DMS53 (cell line): ENCODE measurements around the gene TK1.
"Not testable (repeated sequence)": the region's sequence is repeated elsewhere in the genome, so short reads cannot be mapped to it uniquely, and the experiment has no call there.

Source experiments
- DNase-seq: peaks from one replicate; lab custom pipeline; 2025; lab: John Stamatoyannopoulos, UW

TK1 gene

DNA sequence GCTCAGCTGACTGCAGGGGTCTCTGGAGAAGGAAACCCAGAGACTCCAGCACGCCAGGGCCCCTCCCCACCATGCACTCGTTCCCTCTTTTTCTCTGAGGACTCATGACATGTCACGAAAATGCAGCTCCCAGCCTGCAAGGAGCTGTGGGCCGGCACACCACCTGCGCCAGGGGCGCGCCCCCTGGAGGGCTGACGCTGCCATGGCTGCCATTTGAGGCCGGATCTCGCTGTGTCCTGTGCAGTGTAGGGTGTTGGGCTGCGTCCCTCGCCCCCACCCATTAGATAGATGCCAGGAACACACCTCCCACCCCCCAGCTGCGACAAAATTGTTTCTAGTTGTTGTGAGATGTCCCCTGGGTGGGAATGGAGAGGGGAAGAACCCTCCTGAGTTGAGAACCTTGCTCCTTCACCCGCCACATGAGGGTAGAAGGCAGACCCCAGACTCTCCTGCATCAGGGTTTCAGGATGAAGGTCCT, 10.3 kb downstream of the TK1 start:
- DNase-seq, result peak; percentile 63

DNA sequence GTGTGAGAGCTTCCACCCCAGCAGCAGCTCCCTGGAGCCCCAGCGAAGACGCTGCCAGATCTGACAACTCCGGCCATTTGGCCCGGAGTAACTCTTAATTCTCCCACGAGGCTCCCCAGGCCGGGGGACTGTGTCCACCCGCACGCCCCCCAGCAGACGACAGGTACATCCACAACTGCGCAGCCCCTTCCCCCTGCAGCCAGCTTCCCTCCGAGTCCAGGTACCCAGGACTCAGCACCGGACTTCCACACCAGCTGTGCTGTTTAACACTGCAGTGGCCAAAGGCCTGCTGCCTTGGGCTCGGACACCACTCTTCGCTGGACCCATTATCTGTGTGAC, 11.2 kb downstream of the TK1 start:
- DNase-seq, result no peak

DNA sequence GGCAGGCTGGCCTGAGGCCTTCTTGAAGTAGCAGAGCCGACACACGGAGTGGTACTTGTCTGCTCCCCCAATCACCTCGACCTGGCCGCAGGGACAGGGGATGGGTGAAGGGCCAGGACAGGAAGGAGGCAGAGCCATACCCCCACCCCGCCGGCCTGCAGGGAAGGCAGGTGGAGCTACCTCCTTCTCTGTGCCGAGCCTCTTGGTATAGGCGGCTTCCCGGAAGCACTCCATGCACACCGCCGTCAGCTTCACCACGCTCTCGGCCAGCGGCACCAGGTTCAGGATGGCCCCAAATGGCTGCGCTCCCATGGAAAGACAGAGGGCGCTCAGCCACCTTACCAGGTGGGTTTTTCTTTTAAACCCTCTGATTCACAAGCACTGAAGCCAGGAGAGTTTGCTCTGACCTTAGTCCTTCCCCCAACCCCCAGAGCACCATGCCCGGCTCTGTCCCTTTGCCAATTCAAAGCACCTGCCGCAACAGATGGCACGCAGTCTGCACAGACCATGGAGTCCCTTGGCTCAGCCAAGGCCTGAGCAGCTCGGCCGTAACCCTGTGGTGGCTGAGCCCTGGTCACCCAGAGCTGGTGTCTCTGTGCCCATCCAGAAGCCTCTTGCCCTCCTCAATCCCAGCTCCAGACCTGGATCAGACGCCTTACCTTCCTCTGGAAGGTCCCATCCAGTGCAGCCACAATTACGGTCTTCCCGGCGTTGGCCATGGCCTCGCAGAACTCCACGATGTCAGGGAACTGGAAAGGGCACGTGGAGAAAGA, 11.8 kb downstream of the TK1 start:
- DNase-seq, result peak; percentile 97

DNA sequence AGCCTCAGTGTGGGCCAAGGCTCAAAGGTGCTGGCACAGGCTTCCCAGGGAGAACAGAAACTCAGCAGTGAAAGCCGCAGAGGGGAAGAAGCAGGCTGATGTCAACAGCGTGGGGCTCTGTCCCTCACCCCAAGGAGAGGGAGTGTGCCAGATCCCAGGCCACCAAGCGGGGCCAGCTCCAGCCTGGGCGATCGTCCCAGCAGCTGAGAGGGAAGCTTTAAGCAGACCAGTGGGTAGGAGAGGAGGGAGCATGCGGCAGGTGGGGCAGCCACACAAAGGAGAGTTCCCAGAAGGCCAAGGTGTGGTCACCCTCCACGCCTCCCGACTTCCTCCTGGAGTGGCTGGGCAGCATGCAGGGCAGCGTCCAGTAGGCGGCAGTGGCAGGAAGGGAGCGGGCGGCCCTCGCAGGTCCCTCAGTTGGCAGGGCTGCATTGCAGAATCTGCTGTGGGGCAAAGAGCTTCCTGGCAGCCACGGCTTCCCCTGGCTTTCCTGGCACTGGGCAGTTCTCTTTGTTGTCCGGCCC, 12.4 kb downstream of the TK1 start:
- DNase-seq, result peak; percentile 97

DNA sequence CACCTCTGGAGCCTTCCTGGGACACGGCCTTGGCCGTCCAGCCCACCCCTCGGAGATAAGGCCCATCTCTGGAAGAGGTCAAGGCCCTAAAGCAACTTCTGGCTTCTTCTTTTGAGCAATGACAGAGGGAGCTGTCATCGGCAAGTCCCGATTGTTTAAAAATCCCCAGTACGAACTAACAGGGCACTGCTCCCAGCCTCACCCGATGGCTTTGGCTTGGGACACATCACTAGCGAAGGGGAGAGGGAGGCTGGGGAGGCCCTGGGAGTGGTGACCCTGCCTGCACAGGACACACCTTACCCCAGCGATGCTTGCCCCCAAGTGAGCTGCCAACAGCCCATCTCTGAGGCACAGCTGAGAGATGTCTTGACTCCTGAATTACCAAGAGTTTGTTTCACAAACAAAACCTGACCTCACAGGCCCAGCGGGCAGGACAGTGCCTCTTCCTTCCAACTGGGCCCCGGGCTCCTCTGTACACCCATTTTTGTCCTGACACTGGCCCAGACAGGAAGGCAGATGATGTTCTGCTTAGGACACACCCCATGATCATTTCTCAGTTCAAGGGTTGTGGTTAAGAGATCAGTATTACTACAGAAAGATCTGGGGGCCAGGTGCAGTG, 13.6 kb downstream of the TK1 start:
- DNase-seq, result no peak

DNA sequence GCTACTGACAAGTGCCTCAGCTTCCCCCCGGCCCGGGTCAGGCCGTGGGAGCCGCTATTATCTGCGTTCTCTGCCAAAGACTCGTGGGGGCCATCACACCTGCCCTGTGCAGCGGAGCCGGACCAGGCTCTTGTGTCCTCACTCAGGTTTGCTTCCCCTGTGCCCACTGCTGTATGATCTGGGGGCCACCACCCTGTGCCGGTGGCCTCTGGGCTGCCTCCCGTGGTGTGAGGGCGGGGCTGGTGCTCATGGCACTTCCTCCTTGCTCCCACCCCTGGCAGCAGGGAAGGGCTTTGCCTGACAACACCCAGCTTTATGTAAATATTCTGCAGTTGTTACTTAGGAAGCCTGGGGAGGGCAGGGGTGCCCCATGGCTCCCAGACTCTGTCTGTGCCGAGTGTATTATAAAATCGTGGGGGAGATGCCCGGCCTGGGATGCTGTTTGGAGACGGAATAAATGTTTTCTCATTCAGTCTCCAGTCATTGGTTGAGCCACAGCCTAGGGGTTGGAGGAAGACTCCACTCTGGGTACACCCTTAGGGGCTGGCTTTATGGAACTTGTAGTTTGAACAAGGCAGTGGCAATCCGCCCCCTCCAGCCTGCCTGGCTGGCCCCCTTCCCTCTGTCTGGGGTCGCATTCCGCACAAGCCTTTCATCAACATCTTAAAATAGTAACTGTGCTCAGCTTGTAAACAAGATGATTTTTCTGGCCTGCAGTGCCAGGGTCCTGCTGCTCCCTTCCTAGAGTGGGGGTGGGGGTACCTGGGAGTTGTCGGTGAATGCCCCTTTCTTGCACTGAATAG, 14.4 kb downstream of the TK1 start:
- peak; percentile 32 for DNase-seq

DNA sequence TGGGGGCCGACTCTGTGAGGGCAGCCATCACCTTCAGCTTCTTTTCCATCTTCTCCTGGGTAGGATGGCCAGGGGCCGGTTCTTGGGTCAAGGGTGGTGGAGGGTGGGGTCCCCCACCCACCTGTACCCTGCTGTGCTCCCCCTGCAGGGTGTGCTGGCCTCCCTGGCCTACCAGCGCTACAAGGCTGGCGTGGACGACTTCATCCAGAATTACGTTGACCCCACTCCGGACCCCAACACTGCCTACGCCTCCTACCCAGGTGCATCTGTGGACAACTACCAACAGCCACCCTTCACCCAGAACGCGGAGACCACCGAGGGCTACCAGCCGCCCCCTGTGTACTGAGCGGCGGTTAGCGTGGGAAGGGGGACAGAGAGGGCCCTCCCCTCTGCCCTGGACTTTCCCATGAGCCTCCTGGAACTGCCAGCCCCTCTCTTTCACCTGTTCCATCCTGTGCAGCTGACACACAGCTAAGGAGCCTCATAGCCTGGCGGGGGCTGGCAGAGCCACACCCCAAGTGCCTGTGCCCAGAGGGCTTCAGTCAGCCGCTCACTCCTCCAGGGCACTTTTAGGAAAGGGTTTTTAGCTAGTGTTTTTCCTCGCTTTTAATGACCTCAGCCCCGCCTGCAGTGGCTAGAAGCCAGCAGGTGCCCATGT, 15.1 kb downstream of the TK1 start:
- not testable (repeated sequence) for DNase-seq

DNA sequence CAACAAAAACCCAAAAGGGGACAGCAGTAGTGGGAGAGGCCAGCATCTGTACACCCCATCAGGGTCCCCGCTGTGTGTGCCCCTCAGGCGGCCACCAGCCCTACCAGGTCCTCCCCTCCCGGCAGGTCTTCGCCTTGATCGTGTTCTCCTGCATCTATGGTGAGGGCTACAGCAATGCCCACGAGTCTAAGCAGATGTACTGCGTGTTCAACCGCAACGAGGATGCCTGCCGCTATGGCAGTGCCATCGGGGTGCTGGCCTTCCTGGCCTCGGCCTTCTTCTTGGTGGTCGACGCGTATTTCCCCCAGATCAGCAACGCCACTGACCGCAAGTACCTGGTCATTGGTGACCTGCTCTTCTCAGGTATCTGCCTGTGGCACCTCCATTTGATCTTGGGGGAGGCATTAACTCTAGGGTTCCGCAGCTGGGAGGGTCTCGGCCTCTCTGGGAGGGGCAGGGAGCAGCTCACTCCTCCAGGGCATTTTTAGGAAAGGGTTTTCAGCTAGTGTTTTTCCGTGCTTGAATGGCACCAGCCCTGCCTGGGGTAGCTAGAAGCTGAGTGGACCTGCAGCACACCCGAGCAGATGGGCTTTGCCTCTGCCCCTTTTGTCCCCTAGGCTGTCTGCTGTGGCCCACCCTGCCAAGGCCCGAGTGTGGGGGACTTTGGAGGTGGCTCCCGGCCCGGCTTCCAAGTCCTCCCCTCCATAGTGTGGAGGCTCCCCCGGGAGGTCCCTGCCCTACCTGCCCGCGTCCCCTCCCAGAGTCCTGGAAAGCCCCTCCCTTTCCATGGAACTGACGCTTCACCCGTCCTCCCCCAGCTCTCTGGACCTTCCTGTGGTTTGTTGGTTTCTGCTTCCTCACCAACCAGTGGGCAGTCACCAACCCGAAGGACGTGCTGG, 15.9 kb downstream of the TK1 start:
- DNase-seq, result no peak

DNA sequence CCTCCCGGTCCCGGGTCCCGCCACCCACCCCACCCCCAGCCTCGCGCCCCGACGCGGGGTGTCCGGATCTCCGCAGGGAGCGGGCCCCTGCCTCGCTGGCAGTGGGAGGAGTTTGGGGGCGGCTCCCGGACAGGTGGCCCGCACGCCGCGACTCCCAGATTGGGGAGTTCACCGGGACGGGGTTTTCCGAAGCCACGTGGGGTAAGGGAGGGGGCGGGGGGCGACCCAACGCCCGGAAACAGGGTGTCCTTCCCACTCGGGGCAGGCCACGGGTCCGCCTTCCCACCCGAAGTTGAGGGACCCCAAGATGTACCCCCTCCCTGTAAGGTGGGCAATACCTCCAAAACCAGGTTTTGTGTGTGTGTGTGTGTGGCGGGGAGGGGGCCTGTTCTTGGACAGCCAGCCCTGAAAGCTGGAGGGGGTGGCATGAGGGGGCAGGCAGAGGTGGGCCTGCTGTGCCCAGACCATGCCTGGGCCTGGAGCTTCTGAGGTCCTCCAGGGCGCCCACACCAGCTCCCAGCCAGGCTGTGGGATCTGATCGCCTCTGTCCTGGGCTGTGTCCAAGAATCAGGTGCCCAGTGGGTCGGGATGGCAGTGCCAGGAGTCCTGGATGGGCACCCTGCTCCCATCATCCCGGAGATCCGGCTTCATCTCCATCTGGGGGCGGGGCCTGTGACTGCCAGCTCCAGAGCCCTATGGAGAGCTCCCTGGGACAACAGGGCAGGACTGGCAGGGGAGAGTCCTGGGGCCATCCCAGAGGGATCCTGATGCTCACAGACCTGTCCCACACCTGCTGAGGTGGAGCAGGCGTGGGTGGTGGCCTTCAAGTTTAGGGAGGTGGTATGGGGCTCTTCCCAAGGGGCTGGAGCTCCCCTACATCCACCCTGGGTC, 17.7 kb downstream of the TK1 start:
- peak; percentile 87 for DNase-seq

DNA sequence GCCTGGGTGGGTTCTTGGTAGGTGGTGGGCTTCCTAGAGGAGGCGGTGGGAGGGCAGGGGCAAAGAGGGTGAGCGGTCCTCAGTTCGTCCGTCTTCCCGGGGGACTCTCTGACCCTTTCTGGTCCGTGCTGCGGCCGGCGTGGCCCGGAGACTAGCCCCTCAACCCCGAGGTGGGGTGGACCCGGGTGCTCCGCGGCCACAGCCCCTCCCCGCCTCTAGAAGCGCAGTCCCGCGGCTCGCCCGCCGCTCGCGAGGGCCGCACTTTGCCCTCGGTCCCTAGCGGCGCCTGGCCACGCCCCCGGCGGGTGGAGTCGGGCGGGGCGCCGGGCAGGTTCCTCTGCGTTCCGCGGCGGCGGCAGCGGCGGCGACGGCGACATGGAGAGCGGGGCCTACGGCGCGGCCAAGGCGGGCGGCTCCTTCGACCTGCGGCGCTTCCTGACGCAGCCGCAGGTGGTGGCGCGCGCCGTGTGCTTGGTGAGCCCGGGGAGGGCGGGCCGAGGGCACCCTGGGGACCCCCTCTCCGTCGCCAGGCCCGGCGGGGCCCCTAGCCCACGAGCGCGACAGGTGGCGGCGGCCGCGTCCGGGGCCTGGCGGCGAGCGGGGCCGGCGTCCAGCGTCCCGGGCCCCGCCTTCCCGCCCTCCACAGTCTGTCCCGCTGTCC, 18.5 kb downstream of the TK1 start, which contains the start of gene SYNGR2:
SYNGR2 (plus strand) TSS at position 340 of the 661 bp plus-strand sequence; CDS start at position 376, 36 bp downstream.
- peak; percentile 97 for DNase-seq

DNA sequence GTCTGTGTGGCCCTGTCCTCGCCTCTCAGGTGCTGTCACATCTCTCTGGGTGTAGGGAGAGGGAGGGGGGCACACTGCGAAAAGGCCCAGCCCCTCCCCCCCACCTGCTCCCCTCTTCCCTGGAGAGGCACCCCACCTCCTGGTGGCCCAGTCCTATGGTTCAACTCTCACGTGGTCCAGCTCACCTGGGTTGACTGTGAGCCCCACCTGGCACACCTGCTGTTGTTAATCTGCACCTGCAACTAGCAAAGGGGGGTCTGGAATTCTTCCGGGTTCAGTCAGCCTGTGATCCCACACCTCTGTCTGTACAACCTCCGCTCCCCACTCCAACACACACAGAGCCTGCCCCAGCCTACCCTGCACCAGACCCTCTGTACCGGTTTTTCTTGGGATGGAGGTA, 20.4 kb downstream of the TK1 start:
- DNase-seq, result peak; percentile 58

DNA sequence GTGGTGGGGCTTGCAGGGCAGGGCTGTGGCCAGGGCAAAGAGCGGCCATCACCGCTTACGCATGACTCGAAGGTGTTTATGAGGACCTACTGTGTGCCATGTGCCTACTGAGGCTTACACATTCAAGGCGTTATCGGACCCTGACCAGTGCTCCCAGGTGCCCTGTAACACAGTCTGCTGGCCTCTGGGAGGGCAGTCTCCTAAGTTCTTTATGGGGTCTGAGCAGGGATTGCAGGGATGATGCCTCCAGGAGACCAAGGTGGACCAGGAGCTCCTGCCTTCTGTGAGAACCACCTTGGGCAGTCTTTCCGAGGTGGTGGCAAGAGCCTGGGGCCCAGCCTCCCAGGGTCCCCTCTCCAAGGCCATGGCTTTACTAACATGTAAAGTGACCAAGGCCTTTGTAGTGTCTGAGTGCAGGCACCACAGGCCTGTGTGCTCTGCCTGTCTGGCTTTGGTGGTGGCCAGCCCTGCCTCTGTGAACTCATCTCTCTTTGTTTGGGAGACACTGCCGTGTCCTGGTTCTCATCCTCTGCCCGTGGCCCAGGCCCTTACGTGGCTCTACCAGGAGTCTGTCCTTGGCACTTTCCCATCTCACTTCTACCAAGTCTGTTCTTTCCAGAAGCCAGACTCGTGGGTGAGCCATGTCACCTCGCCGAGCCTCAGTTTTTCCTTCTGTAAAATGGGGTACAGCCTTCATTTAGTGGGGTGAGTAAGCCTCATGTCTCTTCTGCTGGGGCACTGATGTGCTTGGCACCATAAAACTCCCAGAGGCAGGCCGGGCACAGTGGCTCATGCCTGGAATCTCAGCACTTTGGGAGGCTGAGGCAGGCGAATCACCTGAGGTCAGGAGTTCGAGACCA, 21.9 kb downstream of the TK1 start:
- DNase-seq, result no peak

DNA sequence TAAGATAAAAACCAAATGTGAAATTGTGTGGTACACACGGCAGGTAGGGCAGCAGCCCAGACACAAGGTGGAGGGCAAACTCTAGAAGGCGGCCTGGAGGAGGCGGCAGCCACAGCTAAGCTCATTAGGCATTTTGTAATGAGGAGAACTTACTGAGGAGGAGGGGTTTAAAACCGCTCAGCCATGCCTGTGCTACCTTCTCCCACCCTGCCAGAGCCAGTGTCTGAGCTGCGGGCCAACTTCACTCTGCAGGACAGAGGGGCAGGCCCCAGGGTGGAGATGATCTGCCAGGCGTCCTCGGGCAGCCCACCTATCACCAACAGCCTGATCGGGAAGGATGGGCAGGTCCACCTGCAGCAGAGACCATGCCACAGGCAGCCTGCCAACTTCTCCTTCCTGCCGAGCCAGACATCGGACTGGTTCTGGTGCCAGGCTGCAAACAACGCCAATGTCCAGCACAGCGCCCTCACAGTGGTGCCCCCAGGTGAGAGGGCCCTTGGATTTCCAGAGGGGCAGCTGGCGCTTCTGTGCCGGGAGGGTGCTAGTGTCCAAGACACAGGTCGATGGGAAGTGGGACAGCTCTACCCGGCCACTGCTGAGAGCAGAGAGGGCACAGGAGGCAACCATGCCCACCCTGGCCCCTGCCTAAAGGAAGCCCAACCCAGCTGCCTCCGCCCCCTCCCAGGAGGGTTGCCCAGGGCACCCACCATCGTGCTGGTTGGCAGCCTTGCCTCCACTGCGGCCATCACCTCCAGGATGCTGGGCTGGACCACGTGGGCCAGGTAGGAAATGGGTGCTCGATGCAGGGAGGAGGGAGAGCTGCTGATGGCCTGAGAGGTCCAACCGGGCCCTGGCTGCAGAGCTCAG, 22.7 kb downstream of the TK1 start:
- no peak for DNase-seq

DNA sequence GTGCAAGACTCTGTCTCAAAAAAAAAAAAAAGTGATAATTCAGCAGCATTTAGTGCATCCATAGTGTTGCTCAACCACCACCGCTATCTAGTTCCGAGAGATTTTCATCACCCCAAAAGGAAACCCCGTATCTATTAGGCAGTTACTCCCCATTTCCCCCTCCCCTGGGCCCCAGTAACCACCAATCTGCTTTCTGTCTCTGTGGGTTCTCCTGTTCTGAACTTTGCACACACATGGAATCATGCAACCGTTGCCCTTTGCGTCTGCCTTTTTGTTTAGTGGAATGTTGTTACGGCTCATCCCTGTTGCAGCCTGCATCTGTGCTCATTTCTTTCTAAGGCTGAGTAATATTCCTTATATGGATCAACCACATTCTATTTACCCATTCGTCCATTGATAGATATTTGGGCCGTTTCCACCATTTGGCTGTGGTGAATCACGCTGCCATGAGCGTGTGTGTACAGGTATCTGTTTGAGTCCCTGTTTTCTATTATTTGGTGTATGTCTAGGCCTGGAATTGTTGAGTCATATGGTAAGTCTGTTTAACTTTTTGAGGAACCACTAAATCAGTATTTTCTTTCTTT, 27.2 kb downstream of the TK1 start:
- no peak for DNase-seq

DNA sequence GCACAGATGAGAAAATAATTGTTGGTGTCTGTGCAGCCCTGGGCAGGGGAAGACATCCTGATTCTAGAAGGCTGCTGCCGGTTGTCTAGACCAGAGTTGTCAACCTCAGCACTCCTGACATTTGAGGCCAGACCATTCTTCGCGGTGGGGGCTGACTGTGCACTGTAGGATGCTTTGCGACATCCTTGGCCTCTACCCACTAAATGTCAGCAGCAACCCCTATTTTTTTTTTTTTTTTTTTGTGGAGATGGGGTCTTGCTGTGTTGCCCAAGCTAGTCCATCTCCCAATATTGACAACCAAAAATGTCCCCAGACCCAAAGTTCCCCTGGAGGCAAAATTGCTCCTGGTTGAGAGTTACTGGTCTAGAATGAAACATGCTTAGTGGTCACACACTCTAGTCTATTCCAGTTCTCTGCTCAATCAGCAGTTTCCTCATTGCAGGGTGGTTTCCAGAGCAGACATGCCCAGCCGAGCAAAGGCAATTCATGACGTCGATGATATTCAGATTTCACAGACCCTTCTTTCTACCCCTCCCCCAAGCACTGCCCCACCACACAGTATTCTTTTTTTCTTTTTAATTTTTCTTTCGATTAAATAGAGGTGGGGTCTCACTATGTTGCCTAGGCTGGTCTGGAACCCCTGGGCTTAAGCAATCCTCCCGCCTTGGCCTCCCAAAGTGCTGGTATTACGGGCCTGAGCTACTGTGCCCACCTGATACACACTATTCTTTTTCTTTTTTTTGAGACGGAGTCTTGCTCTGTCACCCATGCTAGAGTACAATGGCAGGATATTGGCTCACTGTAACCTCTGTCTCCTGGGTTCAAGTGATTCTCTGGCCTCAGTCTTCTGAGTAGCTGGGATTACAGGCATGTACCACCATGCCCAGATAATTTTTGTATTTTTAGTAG, 31.7 kb downstream of the TK1 start:
- no peak for DNase-seq

DNA sequence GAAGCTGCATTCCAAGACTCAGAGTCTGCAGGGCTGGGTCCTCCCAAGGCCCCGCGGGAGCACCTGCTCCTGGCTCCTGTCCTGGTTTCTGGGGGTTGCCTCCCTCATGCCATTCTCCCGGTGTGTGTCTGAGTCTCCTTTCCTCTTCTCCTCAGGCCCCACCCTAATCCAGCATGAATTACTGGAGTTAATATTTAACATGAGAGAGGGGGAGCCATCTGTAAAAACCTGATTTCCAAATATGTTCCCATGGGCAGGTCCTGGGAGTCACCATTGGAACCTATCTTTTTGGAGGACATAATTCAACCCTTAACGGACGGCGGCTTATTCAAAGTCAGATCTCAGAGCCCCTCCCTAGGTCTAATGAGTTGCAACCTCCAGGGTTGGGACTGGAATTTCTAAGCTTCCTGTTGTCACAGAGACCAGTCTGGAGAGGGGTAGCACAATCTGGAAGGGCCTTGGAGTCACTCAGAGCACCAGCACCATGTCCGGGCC, 35.3 kb downstream of the TK1 start:
- DNase-seq, result peak; percentile 70
